Measurements from ENCODE around the gene IL1RAP.
"Not testable (repeated sequence)": the region's sequence is repeated elsewhere in the genome, so short reads cannot be mapped to it uniquely, and the experiment has no call there.

IL1RAP gene

GRCh38 chr3:190666821-190667220 is 152.9 kb downstream of the IL1RAP start:
- no peak for TF ChIP-seq CTCF (IDR thresholded peaks at IDR 0.05)
- no peak overlapping the region for H3K4me3 ChIP-seq (ENCODE audit: low read depth in 1 of 2, low read length in 1 of 2)
- H3K4me1 ChIP-seq (ENCODE audit: control insufficient read depth in 1 of 2, insufficient read depth in 1 of 2, low read depth in 1 of 2, low read length in 1 of 2), result no peaks in the 10 kb centered on the region
- no peaks in the 10 kb centered on the region for H3K27me3 ChIP-seq
- no peaks in the 10 kb centered on the region for H3K36me3 ChIP-seq
- no peaks in the 10 kb centered on the region for H3K9me3 ChIP-seq
- no peak overlapping the region for H3K27ac ChIP-seq

GRCh38 chr3:190671658-190672057 is 157.8 kb downstream of the IL1RAP start:
- Histone ChIP-seq H3K4me1 (ENCODE audit: control insufficient read depth in 1 of 2, insufficient read depth in 1 of 2, low read depth in 1 of 2, low read length in 1 of 2) (no peaks in the 10 kb centered on the region), H3K27me3 (no peaks in the 10 kb centered on the region), H3K27ac (no peak overlapping the region), H3K9me3 (no peaks in the 10 kb centered on the region), H3K4me3 (ENCODE audit: low read depth in 1 of 2, low read length in 1 of 2) (no peak overlapping the region), H3K36me3 (no peaks in the 10 kb centered on the region)
- no peak for TF ChIP-seq CTCF (IDR thresholded peaks at IDR 0.05)

- Histone ChIP-seq H3K4me3 (ENCODE audit: low read depth in 1 of 2, low read length in 1 of 2) (no peak overlapping the region), H3K36me3 (no peaks in the 10 kb centered on the region), H3K27me3 (no peaks in the 10 kb centered on the region), H3K4me1 (ENCODE audit: control insufficient read depth in 1 of 2, insufficient read depth in 1 of 2, low read depth in 1 of 2, low read length in 1 of 2) (no peaks in the 10 kb centered on the region), H3K9me3 (no peaks in the 10 kb centered on the region), H3K27ac (no peak overlapping the region)
- no peak for TF ChIP-seq CTCF (IDR thresholded peaks at IDR 0.05)
Observed at GRCh38 chr3:190673148-190673547, 159.3 kb downstream of the IL1RAP start.

GRCh38 chr3:190676481-190676880 is 162.6 kb downstream of the IL1RAP start:
- Histone ChIP-seq H3K27ac (no peak overlapping the region), H3K4me1 (ENCODE audit: control insufficient read depth in 1 of 2, insufficient read depth in 1 of 2, low read depth in 1 of 2, low read length in 1 of 2) (no peaks in the 10 kb centered on the region), H3K9me3 (no peaks in the 10 kb centered on the region), H3K27me3 (no peaks in the 10 kb centered on the region), H3K4me3 (ENCODE audit: low read depth in 1 of 2, low read length in 1 of 2) (no peak overlapping the region), H3K36me3 (no peaks in the 10 kb centered on the region)
- no peak for TF ChIP-seq CTCF (IDR thresholded peaks at IDR 0.05)

GRCh38 chr3:190677001-190677400 is 163.1 kb downstream of the IL1RAP start:
- Histone ChIP-seq H3K36me3 (no peaks in the 10 kb centered on the region), H3K27me3 (no peaks in the 10 kb centered on the region), H3K4me1 (ENCODE audit: control insufficient read depth in 1 of 2, insufficient read depth in 1 of 2, low read depth in 1 of 2, low read length in 1 of 2) (no peaks in the 10 kb centered on the region), H3K4me3 (ENCODE audit: low read depth in 1 of 2, low read length in 1 of 2) (no peak overlapping the region), H3K27ac (no peak overlapping the region), H3K9me3 (no peaks in the 10 kb centered on the region)
- no peak for TF ChIP-seq CTCF (IDR thresholded peaks at IDR 0.05)

GRCh38 chr3:190677868-190678267 is 164.0 kb downstream of the IL1RAP start:
- H3K9me3 ChIP-seq; H3K4me1 ChIP-seq (ENCODE audit: control insufficient read depth in 1 of 2, insufficient read depth in 1 of 2, low read depth in 1 of 2, low read length in 1 of 2); H3K27ac ChIP-seq; H3K4me3 ChIP-seq (ENCODE audit: low read depth in 1 of 2, low read length in 1 of 2); H3K36me3 ChIP-seq; H3K27me3 ChIP-seq: not testable (repeated sequence)
